Activated T-cell treated with anti-CD3 and anti-CD28 coated beads, Interleukin-2, amount 50 U/mL, for 72 hours (primary cell): ENCODE measurements around the gene TEKT5. TPM values are rescaled to one million over a fixed set of nuclear protein-coding genes. Genes with fewer than 3 reads are reported as not detected.
"Not testable (repeated sequence)": the region's sequence is repeated elsewhere in the genome, so short reads cannot be mapped to it uniquely, and the experiment has no call there.

Experiments used
- ATAC-seq, 2 donors: fragments of 150-1000 bp; cut with Tn5 transposase; replicated peaks in 1 of 2; 2 replicates each; pipeline ENCODE4 v1.10.0; 2021; ENCODE audit warnings: moderate library complexity in 2 of 2, mild to moderate bottlenecking in 1 of 2
- DNase-seq, 2 donors: peaks; one replicate each; pipeline ENCODE4 v3.0.0; 2021 to 2022; ENCODE audit warnings: mixed read lengths in 1 of 2
- H3K27ac Mint-ChIP-seq: one replicate; pipeline ENCODE4 v1.8.0; 2022; ENCODE audit warnings: mild to moderate bottlenecking, moderate library complexity, mixed read lengths
- H3K27me3 Mint-ChIP-seq: one replicate; pipeline ENCODE4 v1.8.0; 2022; ENCODE audit warnings: low read depth, mixed read lengths
- H3K36me3 Mint-ChIP-seq, 2 donors: one replicate each; pipeline ENCODE4 v1.8.0; 2022; ENCODE audit warnings: mixed read lengths in 2 of 2, mild to moderate bottlenecking in 1 of 2; ENCODE audit not compliant: insufficient read depth in 2 of 2
- H3K4me1 Mint-ChIP-seq: one replicate; pipeline ENCODE4 v1.8.0; 2022; ENCODE audit warnings: low read depth, mixed read lengths
- H3K4me3 Mint-ChIP-seq, 2 donors: one replicate each; pipeline ENCODE4 v1.8.0; 2022; ENCODE audit warnings: mild to moderate bottlenecking in 2 of 2, mixed read lengths in 2 of 2, moderate library complexity in 2 of 2
- H3K9me3 Mint-ChIP-seq, 2 donors: one replicate each; pipeline ENCODE4 v1.8.0; 2022; ENCODE audit warnings: mixed read lengths in 2 of 2
- total RNA-seq, 2 donors: library from RNA; stranded (reverse); gene quantifications; one replicate each; pipeline ENCODE4 v1.2.3, GENCODE V29; 2022

The TEKT5 gene
- total RNA-seq, 2 donors from 2014 or later: 0.23 TPM; not detected in 1

DNA sequence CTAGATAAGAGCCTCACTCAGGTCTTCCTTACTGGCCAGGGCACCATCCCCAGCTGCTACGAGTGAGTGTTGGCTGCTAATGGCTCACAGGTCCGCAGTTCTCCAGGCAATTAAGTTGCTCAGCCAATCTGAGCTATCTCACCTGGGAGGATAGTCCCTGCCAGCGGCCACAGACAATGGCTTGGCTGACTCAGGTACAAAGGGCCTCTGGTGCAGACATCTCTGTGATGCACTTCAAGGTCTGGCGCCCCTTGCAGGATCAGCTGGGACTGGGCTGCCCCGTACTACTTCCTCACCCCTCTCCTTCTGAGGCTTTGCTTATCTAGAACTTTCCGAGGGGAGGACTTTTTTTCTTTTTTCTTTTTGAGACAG is 65.2 kb downstream of the TEKT5 start:
- no peak overlapping the region for H3K27ac Mint-ChIP-seq
- no peaks in the 10 kb centered on the region for H3K36me3 Mint-ChIP-seq
- no peak for ATAC-seq
- no peak for DNase-seq
- no peaks in the 10 kb centered on the region for H3K4me1 Mint-ChIP-seq
- H3K4me3 Mint-ChIP-seq: no peak overlapping the region
- no peaks in the 10 kb centered on the region for H3K9me3 Mint-ChIP-seq
- no peaks in the 10 kb centered on the region for H3K27me3 Mint-ChIP-seq

DNA sequence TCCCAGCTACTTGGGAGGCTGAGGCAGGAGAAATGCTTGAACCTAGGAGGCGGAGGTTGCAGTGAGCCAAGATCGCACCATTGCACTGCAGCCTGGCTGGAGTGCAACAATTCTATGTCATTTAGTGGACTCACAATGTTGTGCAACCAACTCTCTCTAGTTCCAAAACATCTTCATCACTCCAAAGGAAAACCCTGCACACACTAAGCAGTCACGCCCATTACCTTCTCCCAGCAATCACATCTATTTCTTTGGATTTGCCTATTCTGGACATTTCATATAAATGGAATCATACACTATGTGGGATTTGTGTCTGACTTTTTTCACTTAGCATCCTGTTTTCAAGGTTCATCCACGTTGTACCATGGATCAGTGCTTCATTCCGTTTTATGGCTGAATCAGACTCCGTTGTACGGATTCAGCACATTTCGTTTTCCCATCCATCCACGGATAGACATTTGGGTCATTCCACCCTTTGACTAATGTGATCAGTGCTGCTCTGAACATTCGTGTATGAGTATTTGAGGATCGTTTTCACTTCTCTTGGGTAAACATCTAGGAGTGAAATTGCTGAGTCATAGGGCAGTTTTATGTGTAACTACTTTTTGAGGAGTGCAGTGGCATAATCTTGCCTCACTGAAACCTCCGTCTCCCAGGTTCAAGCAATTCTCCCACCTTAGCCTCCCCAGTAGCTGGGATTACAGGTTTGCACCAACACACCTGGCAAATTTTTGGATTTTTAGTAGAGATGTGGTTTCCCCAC is 69.0 kb downstream of the TEKT5 start:
- H3K27ac Mint-ChIP-seq: no peak overlapping the region
- H3K27me3 Mint-ChIP-seq: no peaks in the 10 kb centered on the region
- no peak overlapping the region for H3K4me3 Mint-ChIP-seq
- no peaks in the 10 kb centered on the region for H3K4me1 Mint-ChIP-seq
- no peaks in the 10 kb centered on the region for H3K36me3 Mint-ChIP-seq
- no peak for ATAC-seq
- no peak for DNase-seq
- H3K9me3 Mint-ChIP-seq: no peaks in the 10 kb centered on the region

DNA sequence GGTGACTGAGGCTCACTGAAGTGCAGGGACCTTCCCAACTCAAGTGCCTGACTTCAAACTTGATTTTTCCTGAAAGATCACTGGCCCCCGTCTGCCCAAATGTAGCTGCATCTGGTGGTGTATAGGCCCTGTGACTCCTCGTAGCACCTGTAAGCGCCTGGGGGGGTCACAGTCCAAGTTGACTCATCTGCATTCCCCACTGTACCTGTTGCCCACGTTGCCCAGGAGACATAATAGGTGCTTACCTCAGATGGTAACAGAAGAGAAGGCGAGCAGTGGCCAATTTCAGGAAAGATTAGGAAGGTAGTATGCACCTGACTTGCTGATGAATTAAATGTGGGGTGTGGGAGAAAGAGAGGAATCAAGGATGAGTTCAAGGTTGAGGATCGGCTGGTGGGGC is 70.2 kb downstream of the TEKT5 start:
- Mint-ChIP-seq H3K27me3 (no peaks in the 10 kb centered on the region), H3K27ac (no peak overlapping the region), H3K4me3 (no peak overlapping the region), H3K4me1 (no peaks in the 10 kb centered on the region), H3K36me3 (no peaks in the 10 kb centered on the region), H3K9me3 (no peaks in the 10 kb centered on the region)
- ATAC-seq (no peak), DNase-seq (no peak)

DNA sequence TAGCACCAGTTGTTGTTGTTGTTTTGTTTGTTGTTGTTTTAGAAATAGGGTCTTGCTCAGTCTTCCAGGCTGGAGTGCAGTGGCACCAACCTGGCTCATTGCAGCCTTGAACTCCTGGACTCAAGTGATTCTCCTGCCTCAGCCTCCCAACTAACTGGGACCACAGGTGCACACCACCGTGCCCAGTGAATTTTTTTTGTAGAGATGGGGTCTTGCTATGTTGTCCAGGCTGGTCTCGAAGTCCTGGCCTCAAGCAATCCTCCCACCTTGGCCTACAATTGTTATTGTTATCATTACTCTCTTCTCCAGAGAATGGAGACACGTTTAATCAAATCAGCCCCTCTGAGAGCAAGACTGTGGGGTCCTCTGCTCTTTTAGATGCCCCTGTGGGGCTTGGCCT is 71.7 kb downstream of the TEKT5 start:
- no peak overlapping the region for H3K27ac Mint-ChIP-seq
- no peaks in the 10 kb centered on the region for H3K4me1 Mint-ChIP-seq
- no peaks in the 10 kb centered on the region for H3K27me3 Mint-ChIP-seq
- H3K4me3 Mint-ChIP-seq: no peak overlapping the region
- H3K9me3 Mint-ChIP-seq: no peaks in the 10 kb centered on the region
- ATAC-seq (no peak), DNase-seq (no peak)
- no peaks in the 10 kb centered on the region for H3K36me3 Mint-ChIP-seq

DNA sequence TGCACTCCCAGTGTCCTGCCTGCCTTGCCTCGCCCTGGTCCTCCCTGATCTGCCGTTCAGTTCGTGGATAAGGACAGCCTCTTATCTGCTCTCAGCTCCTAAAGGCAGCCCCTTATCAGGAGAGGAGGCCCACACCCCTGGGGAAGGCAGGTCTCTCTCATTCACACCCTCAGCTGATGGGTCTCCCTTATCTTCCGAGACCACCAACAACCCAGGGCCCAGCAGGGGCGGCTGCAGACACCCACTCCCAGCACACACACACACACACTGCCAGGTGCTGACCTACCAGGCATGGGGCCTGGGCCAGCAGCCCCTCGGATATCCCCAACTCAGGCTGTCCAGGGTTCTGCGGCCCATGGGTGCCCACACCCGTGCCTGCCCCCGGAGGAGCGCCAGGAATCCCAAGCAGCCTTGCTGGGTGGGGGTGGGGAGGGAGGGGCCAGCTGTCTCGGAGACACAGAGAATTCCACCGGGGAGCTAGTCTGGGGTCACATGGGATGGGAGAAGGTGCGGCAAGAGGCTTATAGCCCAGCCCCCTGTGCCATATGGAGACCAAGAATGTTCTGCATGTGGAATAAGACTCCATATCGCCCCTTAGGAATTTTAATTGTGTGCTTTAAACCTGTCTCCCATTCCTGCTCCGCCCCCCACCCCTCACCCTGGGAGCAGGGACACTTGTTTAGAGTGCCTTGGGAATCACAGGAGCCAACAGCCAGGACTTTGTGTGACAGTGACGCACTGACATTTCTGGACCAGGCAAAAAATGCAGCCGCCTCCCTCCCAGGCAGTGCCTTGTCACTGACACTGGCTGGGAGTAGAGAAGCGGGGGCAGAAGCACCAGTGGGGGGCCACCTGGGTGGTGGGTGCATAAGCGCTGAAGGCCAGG is 72.5 kb downstream of the TEKT5 start:
- Mint-ChIP-seq H3K36me3 (no peaks in the 10 kb centered on the region), H3K27me3 (no peaks in the 10 kb centered on the region), H3K9me3 (no peaks in the 10 kb centered on the region), H3K27ac (no peak overlapping the region), H3K4me1 (no peaks in the 10 kb centered on the region), H3K4me3 (no peak overlapping the region)
- DNase-seq: no peak
- no peak for ATAC-seq

DNA sequence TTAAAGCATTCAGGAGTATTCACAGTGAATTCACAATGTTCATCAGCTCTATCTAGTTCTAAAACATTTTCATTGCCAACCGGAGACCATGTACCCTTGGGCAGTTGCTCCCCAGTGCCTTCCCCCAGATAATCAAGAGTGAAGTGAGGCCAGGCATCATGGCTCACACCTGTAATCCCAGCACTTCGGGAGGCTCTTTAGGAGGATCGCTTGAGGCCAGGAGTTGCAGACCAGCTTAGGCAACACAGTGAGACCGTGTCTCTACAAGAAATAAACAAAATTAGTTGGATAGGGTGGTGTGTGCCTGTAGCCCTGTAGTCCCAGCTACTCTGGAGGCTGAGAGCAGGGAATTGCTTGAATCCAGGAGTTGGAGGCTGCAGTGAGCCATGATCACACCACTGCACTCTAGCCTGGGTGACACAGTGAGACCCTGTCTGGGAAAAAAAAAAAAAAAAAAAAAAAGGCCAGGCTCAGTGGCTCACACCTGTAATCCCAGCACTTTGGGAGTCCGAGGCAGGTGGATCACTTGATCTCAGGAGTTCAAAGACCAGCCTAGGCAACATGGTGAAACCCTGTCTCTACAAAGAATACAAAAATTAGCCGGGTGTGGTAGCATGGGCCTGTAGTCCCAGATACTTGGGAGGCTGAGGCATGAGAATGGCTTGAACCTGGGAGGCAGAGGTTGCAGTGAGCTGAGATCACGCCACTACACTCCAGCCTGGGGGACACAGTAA is 73.3 kb downstream of the TEKT5 start:
- H3K27me3 Mint-ChIP-seq, ATAC-seq, H3K4me1 Mint-ChIP-seq, DNase-seq, H3K27ac Mint-ChIP-seq, H3K36me3 Mint-ChIP-seq, H3K4me3 Mint-ChIP-seq, H3K9me3 Mint-ChIP-seq: not testable (repeated sequence)

DNA sequence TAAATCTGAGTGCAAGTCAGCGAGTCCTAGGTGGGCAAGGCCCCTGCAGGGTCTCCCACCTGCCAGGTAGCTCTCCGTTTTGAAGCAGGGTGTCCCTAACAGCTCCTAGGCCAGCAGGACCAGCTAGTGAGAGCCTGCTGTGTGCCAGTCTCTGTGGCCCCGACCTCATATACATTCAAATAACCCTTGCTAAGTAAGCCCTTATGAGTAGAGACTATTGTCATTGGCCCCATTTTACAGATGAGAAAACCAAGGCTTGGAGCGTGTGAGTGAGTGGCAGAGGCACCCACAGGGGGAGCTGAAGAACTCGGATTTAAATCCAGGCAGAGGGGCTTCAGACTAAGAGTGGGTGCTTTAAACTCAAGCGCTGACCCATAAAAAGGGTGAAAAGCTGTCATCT is 74.6 kb downstream of the TEKT5 start:
- no peaks in the 10 kb centered on the region for H3K27me3 Mint-ChIP-seq
- no peak overlapping the region for H3K27ac Mint-ChIP-seq
- no peaks in the 10 kb centered on the region for H3K4me1 Mint-ChIP-seq
- H3K36me3 Mint-ChIP-seq: no peaks in the 10 kb centered on the region
- no peak overlapping the region for H3K4me3 Mint-ChIP-seq
- ATAC-seq (no peak), DNase-seq (no peak)
- no peaks in the 10 kb centered on the region for H3K9me3 Mint-ChIP-seq

DNA sequence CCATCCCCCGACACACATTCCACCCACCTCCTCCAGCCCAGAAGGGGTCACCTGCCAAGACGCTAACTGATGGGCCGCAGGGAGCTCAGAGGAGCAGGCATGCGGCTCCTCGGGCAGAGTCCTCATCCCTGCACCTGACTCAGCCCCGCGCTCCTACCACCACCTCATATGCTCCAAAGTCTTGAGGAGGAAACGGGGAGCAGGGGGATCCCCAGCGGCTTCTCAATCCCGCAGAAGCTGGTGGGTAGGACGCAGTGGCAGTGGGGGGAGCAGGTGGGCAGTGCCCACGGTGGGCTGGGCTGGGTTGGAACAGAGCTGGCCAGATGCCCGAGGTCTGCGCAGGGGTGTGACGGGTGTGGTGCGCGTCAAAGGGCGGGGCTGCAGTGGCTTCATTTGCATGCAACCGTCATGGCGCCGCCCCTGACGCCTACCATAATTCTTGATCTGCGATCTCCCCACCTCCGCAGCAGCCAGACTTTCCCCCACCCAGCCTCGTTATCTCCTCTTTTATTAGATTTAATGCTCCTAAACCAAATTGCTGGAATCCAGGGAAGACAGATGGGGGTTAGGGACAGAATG is 75.4 kb downstream of the TEKT5 start:
- Mint-ChIP-seq H3K9me3 (no peaks in the 10 kb centered on the region), H3K4me1 (no peaks in the 10 kb centered on the region), H3K27me3 (no peaks in the 10 kb centered on the region), H3K36me3 (no peaks in the 10 kb centered on the region), H3K27ac (no peak overlapping the region), H3K4me3 (no peak overlapping the region)
- DNase-seq: peak in 1 of 2 donors; percentile 25
- peak in 1 of 2 donors; percentile 59 for ATAC-seq

DNA sequence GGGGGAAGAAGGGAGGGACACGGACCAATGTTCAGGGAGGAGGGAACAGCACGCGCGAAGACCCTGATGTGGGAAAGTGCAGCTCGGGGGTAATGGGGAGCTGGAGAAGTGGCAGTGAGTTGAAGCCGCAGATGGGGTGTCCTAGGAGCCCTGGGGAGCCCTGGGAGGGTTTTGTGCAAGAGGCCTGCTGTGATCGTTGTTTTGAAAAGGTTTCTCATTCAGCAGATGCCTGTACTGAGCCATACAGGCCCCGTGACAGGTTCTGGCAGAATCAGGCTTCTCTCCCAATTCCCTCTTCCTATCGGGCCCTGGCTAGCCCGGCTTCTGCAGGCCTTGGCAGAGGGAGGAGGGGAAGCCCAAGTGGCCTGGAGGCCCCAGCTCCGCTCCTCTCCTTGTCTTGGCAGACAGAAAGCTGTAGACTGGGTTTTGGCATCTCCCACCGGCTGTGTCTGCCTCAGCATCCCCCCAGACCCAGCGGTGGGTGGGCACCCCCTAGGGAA is 76.0 kb downstream of the TEKT5 start:
- no peaks in the 10 kb centered on the region for H3K9me3 Mint-ChIP-seq
- H3K4me3 Mint-ChIP-seq: no peak overlapping the region
- H3K27me3 Mint-ChIP-seq: no peaks in the 10 kb centered on the region
- no peak for ATAC-seq
- no peaks in the 10 kb centered on the region for H3K36me3 Mint-ChIP-seq
- H3K27ac Mint-ChIP-seq: no peak overlapping the region
- no peak for DNase-seq
- no peaks in the 10 kb centered on the region for H3K4me1 Mint-ChIP-seq

DNA sequence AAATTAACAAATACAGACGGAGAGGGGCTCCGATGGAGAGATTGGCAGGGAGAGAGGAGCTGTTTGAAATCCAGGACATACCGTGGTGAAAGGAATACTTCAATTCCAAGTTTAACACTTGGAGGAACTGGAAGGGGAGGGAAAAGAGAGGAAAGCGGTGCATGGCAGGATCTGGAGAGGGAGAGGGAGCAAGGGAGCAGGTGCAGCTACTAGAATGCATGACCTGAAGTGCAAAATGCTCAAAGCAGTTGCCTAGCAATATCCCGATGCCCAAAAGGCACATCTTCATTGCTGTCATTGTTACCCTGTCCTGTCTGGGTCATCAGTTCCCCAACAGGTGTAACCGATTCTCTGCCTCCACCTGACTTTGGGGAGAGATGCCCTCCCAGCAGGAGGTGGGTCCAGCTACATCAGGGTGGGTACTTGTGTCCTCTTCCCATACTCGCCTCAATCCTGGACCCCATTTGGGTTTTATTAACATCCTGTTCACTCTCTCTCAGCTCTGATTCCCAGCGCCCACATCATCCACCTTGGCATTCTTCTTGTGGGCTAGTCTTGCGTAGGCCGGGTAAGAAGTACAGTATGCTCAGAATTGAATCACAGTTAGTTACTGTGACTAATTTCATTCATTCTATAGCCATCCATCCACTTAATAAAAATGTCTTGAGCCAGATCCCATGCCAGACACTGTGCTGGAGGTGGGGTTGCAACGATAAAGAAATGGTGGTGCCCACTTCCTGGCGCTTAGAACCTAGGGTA is 76.9 kb downstream of the TEKT5 start:
- H3K4me3 Mint-ChIP-seq: no peak overlapping the region
- no peaks in the 10 kb centered on the region for H3K4me1 Mint-ChIP-seq
- H3K27ac Mint-ChIP-seq: no peak overlapping the region
- no peak for DNase-seq
- ATAC-seq: no peak
- H3K36me3 Mint-ChIP-seq: no peaks in the 10 kb centered on the region
- H3K27me3 Mint-ChIP-seq: no peaks in the 10 kb centered on the region
- no peaks in the 10 kb centered on the region for H3K9me3 Mint-ChIP-seq

DNA sequence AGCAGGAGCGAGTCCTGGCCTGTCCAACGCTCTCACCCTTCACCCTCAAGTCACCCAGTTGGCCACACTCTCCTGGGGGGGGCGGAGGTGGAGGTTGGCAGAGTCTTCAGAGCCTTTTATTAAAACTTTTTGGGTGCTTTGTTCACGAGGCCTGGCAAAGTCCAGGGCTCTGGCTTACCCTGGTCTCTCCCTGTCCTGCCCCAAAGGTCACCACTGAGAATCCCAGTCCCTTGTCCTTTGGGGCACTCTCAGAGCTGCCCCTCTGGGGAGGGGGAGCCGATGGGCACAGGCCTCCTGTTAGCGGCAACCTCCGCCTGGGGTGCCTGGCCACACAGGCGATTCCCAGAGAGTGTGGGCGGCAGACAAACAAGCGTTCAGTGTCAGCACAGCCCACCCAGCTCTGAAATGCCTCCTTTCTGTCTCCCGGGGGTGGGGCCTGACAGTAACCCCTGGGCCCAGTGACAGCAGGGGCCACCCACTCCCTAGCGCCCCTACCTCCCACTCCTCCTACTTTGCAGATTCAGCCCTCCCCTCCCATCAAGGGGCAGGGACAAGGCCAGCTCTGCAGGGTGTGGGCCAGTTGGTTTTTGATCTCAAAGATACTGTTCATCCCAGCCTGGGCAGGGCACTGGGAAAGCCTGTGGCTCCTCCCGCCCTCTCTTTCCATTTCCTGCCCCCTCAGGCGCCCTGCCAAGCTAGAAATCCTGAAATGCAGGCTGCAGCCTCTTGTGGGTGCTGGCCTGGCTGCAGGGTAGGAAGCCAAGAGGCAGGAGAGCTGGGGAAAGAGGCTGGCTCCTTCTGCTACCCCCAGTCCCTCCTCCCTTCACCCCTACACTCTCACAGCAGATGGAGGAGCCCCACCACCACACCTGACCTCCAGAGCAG is 77.7 kb downstream of the TEKT5 start:
- H3K9me3 Mint-ChIP-seq: no peaks in the 10 kb centered on the region
- H3K4me1 Mint-ChIP-seq: no peaks in the 10 kb centered on the region
- no peak overlapping the region for H3K4me3 Mint-ChIP-seq
- no peaks in the 10 kb centered on the region for H3K36me3 Mint-ChIP-seq
- ATAC-seq: no peak
- no peaks in the 10 kb centered on the region for H3K27me3 Mint-ChIP-seq
- no peak overlapping the region for H3K27ac Mint-ChIP-seq
- no peak for DNase-seq

DNA sequence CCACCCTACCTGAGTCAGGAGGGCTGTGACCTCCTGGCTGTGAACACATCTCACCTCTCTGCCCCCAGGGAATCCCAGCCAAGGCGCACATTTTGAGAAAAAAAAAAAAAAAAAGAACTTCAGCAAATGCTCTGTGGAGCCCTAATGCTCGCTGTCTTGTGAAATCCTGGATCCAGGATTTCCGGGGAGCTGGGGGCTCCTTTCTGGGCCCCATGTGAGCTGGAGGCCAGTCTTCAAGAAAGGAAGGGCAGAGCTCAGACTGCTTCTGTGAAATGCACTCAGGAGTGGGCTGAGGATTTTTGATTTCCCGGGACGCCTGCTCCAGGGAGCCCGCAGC is 78.3 kb downstream of the TEKT5 start:
- no peaks in the 10 kb centered on the region for H3K36me3 Mint-ChIP-seq
- no peaks in the 10 kb centered on the region for H3K9me3 Mint-ChIP-seq
- no peak overlapping the region for H3K27ac Mint-ChIP-seq
- no peak for DNase-seq
- no peaks in the 10 kb centered on the region for H3K4me1 Mint-ChIP-seq
- no peak for ATAC-seq
- no peak overlapping the region for H3K4me3 Mint-ChIP-seq
- no peaks in the 10 kb centered on the region for H3K27me3 Mint-ChIP-seq
